Prostate gland (tissue), 2 donors: Measurements from ENCODE around the gene LMO7. TPM values are rescaled to one million over a fixed set of nuclear protein-coding genes. Genes with fewer than 3 reads are reported as not detected.

ENCODE experiments used
- DNase-seq: peaks from one replicate; pipeline ENCODE4 v3.0.0-alpha.2; 2019; ENCODE audit warnings: low spot score
- H3K27ac ChIP-seq, 2 donors: fragments of 200-600 bp; sonication (generic); 2 replicates each; pipeline ENCODE4 v1.5.1; 2017 to 2019
- H3K27me3 ChIP-seq: fragments of 200-600 bp; sonication (generic); replicated peaks from 2 replicates; pipeline ENCODE4 v1.5.1; 2019; ENCODE audit not compliant: insufficient read depth
- H3K36me3 ChIP-seq, 2 donors: fragments of 200-600 bp; sonication (generic); 1 replicate in 1 of 2; 2 replicates in 1 of 2; pipeline versions ENCODE4 v1.5.1 to v1.8.1; 2017 to 2019
- H3K4me1 ChIP-seq: fragments of 200-600 bp; sonication (generic); replicated peaks from 2 replicates; pipeline ENCODE4 v1.5.1; 2019
- H3K4me3 ChIP-seq, 2 donors: fragments of 200-600 bp; sonication (generic); 2 replicates each; pipeline ENCODE4 v1.5.1; 2017 to 2019
- H3K9me3 ChIP-seq: fragments of 200-600 bp; sonication (generic); 2 replicates; pipeline ENCODE4 v1.5.1; 2017
- CTCF ChIP-seq, 4 experiments: fragments of 200-600 bp in 2 of 4; fragments of 450-650 bp in 2 of 4; sonication (generic) in 2 of 4; IDR thresholded peaks; 1 replicate in 3 of 4; 2 replicates in 1 of 4; pipeline ENCODE4 v1.5.1; 2016 to 2019; ENCODE audit warnings: antibody characterized with exemption in 4 of 4, mild to moderate bottlenecking in 2 of 4, moderate library complexity in 2 of 4
- POLR2A ChIP-seq: fragments of 450-650 bp; IDR thresholded peaks from one replicate; pipeline ENCODE4 v1.6.1; 2016; ENCODE audit warnings: antibody characterized with exemption, mild to moderate bottlenecking
- POLR2AphosphoS5 ChIP-seq: sonication (generic); formaldehyde crosslinking; IDR thresholded peaks from one replicate; pipeline ENCODE4 v1.6.1; 2017; ENCODE audit warnings: antibody characterized with exemption
- WGBS: methylation state at CpG from one replicate; pipeline ENCODE4 v1.1.5; 2018; 5-methylcytosine and 5-hydroxymethylcytosine counted together
- intact Hi-C: fragments of 100-400 bp; cut with DNase I; formaldehyde crosslinking; loops from one replicate; pipeline ENCODE4 v1.14.2; 2022
- total RNA-seq, 2 donors: library from RNA; depleted of rRNA; stranded (reverse); fragments of >200 nt; gene quantifications; one replicate each; pipeline ENCODE4 v1.1.0, GENCODE V29; 2016

The LMO7 gene
- total RNA-seq, 2 donors from 2014 or later = 87.8 to 99.9 TPM

GRCh38 chr13:75752826-75753225 lies 116.7 kb downstream of the LMO7 start:
- H3K36me3 ChIP-seq = no peaks in the 10 kb centered on the region

GRCh38 chr13:75754936-75755335 lies 118.8 kb downstream of the LMO7 start:
- Histone ChIP-seq H3K36me3 (no peaks in the 10 kb centered on the region), H3K4me1 (no peaks in the 10 kb centered on the region), H3K9me3 (no peaks in the 10 kb centered on the region), H3K4me3 (no peak overlapping the region), H3K27ac (no peak overlapping the region), H3K27me3 (no peaks in the 10 kb centered on the region)
- intact Hi-C loops = no loop called here
- DNase-seq = no peak
- no peak for TF ChIP-seq POLR2A
- no peak for TF ChIP-seq CTCF (IDR thresholded peaks at IDR 0.05)
- TF ChIP-seq POLR2AphosphoS5 = no peak
- 95% methylated on average over 3 of the region's 3 CpGs for WGBS

More at GRCh38 chr13:75752826-75753225, 116.7 kb downstream of the LMO7 start:
- no peaks in the 10 kb centered on the region for H3K9me3 ChIP-seq
- no peak overlapping the region for H3K27ac ChIP-seq
- TF ChIP-seq POLR2AphosphoS5 (no peak), CTCF (IDR thresholded peaks at IDR 0.05) (no peak), POLR2A (no peak)
- H3K27me3 ChIP-seq = no peaks in the 10 kb centered on the region
- H3K4me1 ChIP-seq = no peaks in the 10 kb centered on the region
- no peak for DNase-seq
- intact Hi-C loops = no loop called here
- H3K4me3 ChIP-seq = no peak overlapping the region

- Histone ChIP-seq H3K27ac (no peak overlapping the region), H3K36me3 (no peaks in the 10 kb centered on the region), H3K27me3 (no peaks in the 10 kb centered on the region), H3K4me3 (no peak overlapping the region), H3K4me1 (no peaks in the 10 kb centered on the region), H3K9me3 (no peaks in the 10 kb centered on the region)
- no peak for DNase-seq
- no peak for TF ChIP-seq CTCF (IDR thresholded peaks at IDR 0.05)
- no peak for TF ChIP-seq POLR2A
- no peak for TF ChIP-seq POLR2AphosphoS5
- intact Hi-C loops = no loop called here
Measured at GRCh38 chr13:75757336-75757735, 121.2 kb downstream of the LMO7 start.

- H3K9me3 ChIP-seq = no peaks in the 10 kb centered on the region
- no peaks in the 10 kb centered on the region for H3K4me1 ChIP-seq
- no peak for DNase-seq
- intact Hi-C loops = no loop called here
- TF ChIP-seq CTCF (IDR thresholded peaks at IDR 0.05) (no peak), POLR2A (no peak), POLR2AphosphoS5 (no peak)
- no peak overlapping the region for H3K4me3 ChIP-seq
- H3K27ac ChIP-seq = peak overlapping the region; percentile 77 to 84
- no peaks in the 10 kb centered on the region for H3K27me3 ChIP-seq
- H3K36me3 ChIP-seq = no peaks in the 10 kb centered on the region
- WGBS = 82% methylated on average over 7 of the region's 7 CpGs
Measured at GRCh38 chr13:75759531-75759930, 123.4 kb downstream of the LMO7 start.

GRCh38 chr13:75760131-75761021 lies 124.2 kb downstream of the LMO7 start:
- TF ChIP-seq CTCF (IDR thresholded peaks at IDR 0.05) (peak in 2 of 4 experiments; percentile 46 to 50), POLR2AphosphoS5 (peak; percentile 81), POLR2A (peak; percentile 75)
- Histone ChIP-seq H3K27ac (peak overlapping the region; percentile 77 to 84), H3K36me3 (no peaks in the 10 kb centered on the region), H3K4me3 (peak overlapping the region; percentile 26 to 35), H3K27me3 (no peaks in the 10 kb centered on the region), H3K9me3 (no peaks in the 10 kb centered on the region), H3K4me1 (no peaks in the 10 kb centered on the region)
- DNase-seq = peak; percentile 65
- WGBS = 11% methylated on average over 9 of the region's 9 CpGs
- intact Hi-C loops = no loop called here
